Hepatocyte (in vitro differentiated cells): ENCODE results near the gene PKD2L1.

ENCODE experiments used
- EZH2 ChIP-seq: fragments of 200-600 bp; sonication (generic); IDR thresholded peaks from 2 replicates; pipeline ENCODE4 v1.6.1; 2016; ENCODE audit warnings: antibody characterized with exemption, mild to moderate bottlenecking, borderline replicate concordance
- TF ChIP-seq, protein P1 (sequence below): fragments of 200-600 bp; sonication (generic); IDR thresholded peaks from 2 replicates; pipeline ENCODE4 v1.5.1; 2016; ENCODE audit warnings: antibody characterized with exemption, mild to moderate bottlenecking; ENCODE audit not compliant: poor library complexity

- TF ChIP-seq, protein P1, sequence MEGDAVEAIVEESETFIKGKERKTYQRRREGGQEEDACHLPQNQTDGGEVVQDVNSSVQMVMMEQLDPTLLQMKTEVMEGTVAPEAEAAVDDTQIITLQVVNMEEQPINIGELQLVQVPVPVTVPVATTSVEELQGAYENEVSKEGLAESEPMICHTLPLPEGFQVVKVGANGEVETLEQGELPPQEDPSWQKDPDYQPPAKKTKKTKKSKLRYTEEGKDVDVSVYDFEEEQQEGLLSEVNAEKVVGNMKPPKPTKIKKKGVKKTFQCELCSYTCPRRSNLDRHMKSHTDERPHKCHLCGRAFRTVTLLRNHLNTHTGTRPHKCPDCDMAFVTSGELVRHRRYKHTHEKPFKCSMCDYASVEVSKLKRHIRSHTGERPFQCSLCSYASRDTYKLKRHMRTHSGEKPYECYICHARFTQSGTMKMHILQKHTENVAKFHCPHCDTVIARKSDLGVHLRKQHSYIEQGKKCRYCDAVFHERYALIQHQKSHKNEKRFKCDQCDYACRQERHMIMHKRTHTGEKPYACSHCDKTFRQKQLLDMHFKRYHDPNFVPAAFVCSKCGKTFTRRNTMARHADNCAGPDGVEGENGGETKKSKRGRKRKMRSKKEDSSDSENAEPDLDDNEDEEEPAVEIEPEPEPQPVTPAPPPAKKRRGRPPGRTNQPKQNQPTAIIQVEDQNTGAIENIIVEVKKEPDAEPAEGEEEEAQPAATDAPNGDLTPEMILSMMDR: no peak
- no peak for TF ChIP-seq EZH2
Measured at GRCh38 chr10:100267239-100268104, 62.6 kb downstream of the PKD2L1 start, which contains the start of gene CWF19L1.
